Calu3 (cell line): ENCODE data around the gene LRIT1. TPM values are rescaled to one million over a fixed set of nuclear protein-coding genes. Genes with fewer than 3 reads are reported as not detected.

ENCODE experiments used
- Bru-seq: library from RNA; stranded (reverse); fragments of 400-500 nt; gene quantifications from one replicate; lab custom pipeline; 2021; lab: Mats Ljungman, UMichigan
- BruChase-seq, 2 experiments: library from RNA; stranded (reverse); fragments of 400-500 nt; gene quantifications; one replicate each; lab custom pipeline; 2021; lab: Mats Ljungman, UMichigan
- BruUV-seq: library from RNA; stranded (reverse); fragments of 400-500 nt; replicated peaks from 2 replicates; lab custom pipeline; 2021; lab: Mats Ljungman, UMichigan
- CTCF ChIA-PET: fragments of 300-600 bp; sonication (Branson Sonifier 250); formaldehyde crosslinking; loops from one replicate; lab custom pipeline; 2022; ENCODE audit warnings: antibody characterized with exemption; lab: Charles Lee
- DNase-seq: peaks from one replicate; pipeline ENCODE4 v3.0.0; 2022
- H3K27ac Mint-ChIP-seq: one replicate; pipeline ENCODE4 v1.8.0; 2022; ENCODE audit warnings: mixed read lengths; ENCODE audit not compliant: unreplicated experiment
- H3K27me3 Mint-ChIP-seq: one replicate; pipeline ENCODE4 v1.8.0; 2022; ENCODE audit warnings: mixed read lengths; ENCODE audit not compliant: unreplicated experiment
- H3K36me3 Mint-ChIP-seq: one replicate; pipeline ENCODE4 v1.8.0; 2022; ENCODE audit warnings: mild to moderate bottlenecking, moderate library complexity, mixed read lengths; ENCODE audit not compliant: insufficient read depth, unreplicated experiment
- H3K4me1 Mint-ChIP-seq: one replicate; pipeline ENCODE4 v1.8.0; 2022; ENCODE audit warnings: mild to moderate bottlenecking, low read depth, mixed read lengths; ENCODE audit not compliant: unreplicated experiment
- H3K4me3 Mint-ChIP-seq: one replicate; pipeline ENCODE4 v1.8.0; 2022; ENCODE audit warnings: mild to moderate bottlenecking, low read depth, moderate library complexity, mixed read lengths; ENCODE audit not compliant: unreplicated experiment
- H3K9me3 Mint-ChIP-seq: one replicate; pipeline ENCODE4 v1.8.0; 2022; ENCODE audit warnings: low read depth, mixed read lengths; ENCODE audit not compliant: unreplicated experiment
- intact Hi-C: fragments of 100-400 bp; cut with micrococcal nuclease; formaldehyde crosslinking; loops from one replicate; pipeline ENCODE4 v1.10.0; 2022; ENCODE audit not compliant: unreplicated experiment
- long read RNA-seq: library from polyadenylated mRNA; stranded (forward); transcript quantifications from one replicate; pipeline ENCODE4 v2.0.0, GENCODE V29; 2022
- total RNA-seq: library from RNA; stranded (reverse); gene quantifications from 2 replicates; pipeline ENCODE4 v1.2.3, GENCODE V29; 2022
- TF ChIP-seq, protein P1 (sequence below): fragments of 200-600 bp; IDR thresholded peaks from one replicate; pipeline ENCODE4 v1.8.0; 2022; ENCODE audit warnings: antibody characterized with exemption; ENCODE audit not compliant: unreplicated experiment

LRIT1 gene, protein sequence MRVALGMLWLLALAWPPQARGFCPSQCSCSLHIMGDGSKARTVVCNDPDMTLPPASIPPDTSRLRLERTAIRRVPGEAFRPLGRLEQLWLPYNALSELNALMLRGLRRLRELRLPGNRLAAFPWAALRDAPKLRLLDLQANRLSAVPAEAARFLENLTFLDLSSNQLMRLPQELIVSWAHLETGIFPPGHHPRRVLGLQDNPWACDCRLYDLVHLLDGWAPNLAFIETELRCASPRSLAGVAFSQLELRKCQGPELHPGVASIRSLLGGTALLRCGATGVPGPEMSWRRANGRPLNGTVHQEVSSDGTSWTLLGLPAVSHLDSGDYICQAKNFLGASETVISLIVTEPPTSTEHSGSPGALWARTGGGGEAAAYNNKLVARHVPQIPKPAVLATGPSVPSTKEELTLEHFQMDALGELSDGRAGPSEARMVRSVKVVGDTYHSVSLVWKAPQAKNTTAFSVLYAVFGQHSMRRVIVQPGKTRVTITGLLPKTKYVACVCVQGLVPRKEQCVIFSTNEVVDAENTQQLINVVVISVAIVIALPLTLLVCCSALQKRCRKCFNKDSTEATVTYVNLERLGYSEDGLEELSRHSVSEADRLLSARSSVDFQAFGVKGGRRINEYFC
- total RNA-seq (not detected in 2 replicates), Bru-seq, nascent RNA (not detected), BruChase-seq, experiment 1, labeled RNA remaining after a 6-hour chase (not detected), BruChase-seq, experiment 2, labeled RNA remaining after a 2-hour chase (not detected)
- long read RNA-seq: 0 reads

DNA sequence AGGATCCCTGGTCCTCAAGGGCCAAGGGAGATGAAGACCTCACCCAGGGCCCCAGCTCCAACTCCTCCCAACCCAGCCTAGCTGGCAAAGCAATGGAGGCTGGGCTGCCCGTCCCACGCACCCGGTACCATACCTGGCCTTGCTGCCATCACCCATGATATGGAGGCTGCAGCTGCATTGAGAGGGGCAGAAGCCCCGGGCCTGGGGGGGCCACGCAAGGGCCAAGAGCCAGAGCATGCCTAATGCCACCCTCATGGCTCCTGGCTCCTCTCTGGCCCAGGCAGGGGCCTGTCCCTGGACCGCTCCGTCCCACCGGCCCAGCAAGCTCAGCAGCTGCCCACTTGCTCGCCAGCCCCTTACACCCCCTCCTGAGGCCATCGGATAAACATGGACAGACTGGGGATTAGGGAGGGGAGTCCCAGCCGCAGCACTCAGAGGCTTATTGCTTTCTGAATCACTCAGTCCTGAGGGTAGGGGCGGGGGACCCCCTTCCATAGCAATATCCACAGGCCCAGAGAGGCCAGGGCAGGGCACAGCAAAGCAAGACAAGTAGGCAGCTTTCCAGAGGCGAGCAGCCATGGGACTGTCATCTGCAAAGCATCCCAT is at the start of gene LRIT1:
LRIT1 (minus strand) TSS at position 362 of the 606 bp plus-strand sequence; CDS start at position 255, 107 bp downstream.
- H3K27ac Mint-ChIP-seq: no peak within 1 kb of the TSS
- H3K27me3 Mint-ChIP-seq: peaks cover 65% of the 10 kb centered on the region
- BruUV-seq: no TSS peak
- DNase-seq: no peak
- CTCF ChIA-PET: no interaction called here
- intact Hi-C loops: no loop called here
- no peaks in the 10 kb centered on the region for H3K4me1 Mint-ChIP-seq
- H3K9me3 Mint-ChIP-seq: no peaks in the 10 kb centered on the region
- peaks cover 5% of the 10 kb centered on the region for H3K36me3 Mint-ChIP-seq
- TF ChIP-seq, protein P1, sequence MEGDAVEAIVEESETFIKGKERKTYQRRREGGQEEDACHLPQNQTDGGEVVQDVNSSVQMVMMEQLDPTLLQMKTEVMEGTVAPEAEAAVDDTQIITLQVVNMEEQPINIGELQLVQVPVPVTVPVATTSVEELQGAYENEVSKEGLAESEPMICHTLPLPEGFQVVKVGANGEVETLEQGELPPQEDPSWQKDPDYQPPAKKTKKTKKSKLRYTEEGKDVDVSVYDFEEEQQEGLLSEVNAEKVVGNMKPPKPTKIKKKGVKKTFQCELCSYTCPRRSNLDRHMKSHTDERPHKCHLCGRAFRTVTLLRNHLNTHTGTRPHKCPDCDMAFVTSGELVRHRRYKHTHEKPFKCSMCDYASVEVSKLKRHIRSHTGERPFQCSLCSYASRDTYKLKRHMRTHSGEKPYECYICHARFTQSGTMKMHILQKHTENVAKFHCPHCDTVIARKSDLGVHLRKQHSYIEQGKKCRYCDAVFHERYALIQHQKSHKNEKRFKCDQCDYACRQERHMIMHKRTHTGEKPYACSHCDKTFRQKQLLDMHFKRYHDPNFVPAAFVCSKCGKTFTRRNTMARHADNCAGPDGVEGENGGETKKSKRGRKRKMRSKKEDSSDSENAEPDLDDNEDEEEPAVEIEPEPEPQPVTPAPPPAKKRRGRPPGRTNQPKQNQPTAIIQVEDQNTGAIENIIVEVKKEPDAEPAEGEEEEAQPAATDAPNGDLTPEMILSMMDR: no peak
- H3K4me3 Mint-ChIP-seq: no peak within 1 kb of the TSS

DNA sequence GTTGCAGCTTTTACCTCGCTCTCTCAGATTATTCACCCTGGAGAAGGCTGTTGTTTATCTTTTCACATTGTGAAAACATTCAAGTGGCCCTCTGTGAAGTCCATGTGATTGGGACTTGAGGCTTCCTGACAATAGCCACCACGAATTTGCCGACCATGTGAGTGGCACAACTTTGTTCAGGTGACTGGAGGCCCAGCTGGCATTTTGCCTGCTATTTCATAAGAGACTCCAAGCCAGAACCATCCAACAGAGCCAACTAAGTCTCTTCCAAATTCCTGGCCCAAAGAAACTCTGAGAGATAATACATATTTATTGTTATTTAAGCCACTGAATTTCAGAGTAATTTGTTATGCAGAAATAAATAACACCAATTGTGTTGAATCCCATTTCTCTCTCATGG is 48.9 kb upstream of the LRIT1 start:
- no peak for DNase-seq
- Mint-ChIP-seq H3K9me3 (no peaks in the 10 kb centered on the region), H3K4me3 (no peak overlapping the region), H3K27me3 (peaks cover 33% of the 10 kb centered on the region), H3K27ac (no peak overlapping the region), H3K36me3 (no peaks in the 10 kb centered on the region), H3K4me1 (no peaks in the 10 kb centered on the region)
- intact Hi-C loops: no loop called here
- CTCF ChIA-PET: interaction anchor here (1.0 kb wide), 1 partner anchor 24 kb away, joined by 3 read pairs; no protein-coding TSS in a partner anchor
- BruUV-seq: no TSS peak
- TF ChIP-seq, protein P1: no peak

DNA sequence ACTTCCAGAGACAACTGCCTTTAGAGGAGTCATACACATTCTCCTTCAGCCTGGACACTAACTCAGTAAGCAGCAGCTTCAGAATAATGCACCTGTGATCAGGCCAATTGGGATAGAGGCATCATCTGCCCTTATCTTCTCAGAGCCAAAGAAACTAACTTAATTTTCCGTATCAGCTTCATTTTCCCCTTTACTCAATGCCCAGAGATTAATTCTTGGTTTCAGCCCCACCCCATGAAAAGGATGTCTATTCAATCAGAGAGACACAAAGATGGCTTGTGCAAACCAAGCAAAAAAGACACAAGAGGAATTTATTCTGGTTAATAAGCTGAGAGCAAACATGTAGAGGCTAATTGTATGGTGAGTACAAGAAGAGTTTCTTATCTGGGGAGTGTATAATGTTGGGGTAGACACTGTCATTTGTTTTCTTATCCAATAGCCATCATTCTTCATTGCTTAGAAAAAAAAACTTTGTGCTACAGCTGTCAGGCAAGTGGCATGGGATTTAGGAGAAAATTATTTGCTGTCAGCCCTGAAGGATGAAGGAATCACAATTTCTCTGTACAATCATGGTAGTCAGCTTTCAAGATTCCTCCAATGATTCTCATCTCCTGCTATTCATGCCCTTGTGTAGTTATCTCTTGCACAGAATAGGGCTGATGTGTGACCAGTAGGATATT is 48.3 kb upstream of the LRIT1 start:
- CTCF ChIA-PET: interaction anchor here (1.0 kb wide), 1 partner anchor 23 kb away, joined by 3 read pairs; no protein-coding TSS in a partner anchor
- Mint-ChIP-seq H3K27me3 (peaks cover 33% of the 10 kb centered on the region), H3K4me1 (no peaks in the 10 kb centered on the region), H3K4me3 (no peak overlapping the region), H3K36me3 (no peaks in the 10 kb centered on the region), H3K9me3 (no peaks in the 10 kb centered on the region), H3K27ac (no peak overlapping the region)
- no TSS peak for BruUV-seq
- no peak for DNase-seq
- intact Hi-C loops: no loop called here
- TF ChIP-seq, protein P1: no peak

DNA sequence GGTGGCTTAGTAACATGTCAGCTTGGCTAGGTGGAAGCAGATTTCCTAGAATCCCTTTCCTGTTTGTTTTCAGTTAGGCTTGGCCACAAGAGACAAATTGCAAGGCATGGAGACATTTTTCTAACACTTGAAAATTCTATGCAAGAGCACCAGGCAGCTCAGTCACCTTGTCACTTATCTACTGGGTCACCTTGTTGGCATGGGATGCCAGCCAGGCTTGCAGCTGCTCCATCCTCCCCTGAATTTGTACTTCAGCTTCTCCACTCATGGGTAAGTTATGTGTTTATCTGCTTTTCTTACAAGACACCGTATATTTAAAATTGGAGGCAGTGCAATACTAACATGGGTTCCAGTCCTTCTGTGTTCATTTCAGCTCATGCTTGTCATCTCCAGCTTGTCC is 46.8 kb upstream of the LRIT1 start:
- no TSS peak for BruUV-seq
- Mint-ChIP-seq H3K4me1 (no peaks in the 10 kb centered on the region), H3K36me3 (no peaks in the 10 kb centered on the region), H3K9me3 (no peaks in the 10 kb centered on the region), H3K27me3 (peaks cover 33% of the 10 kb centered on the region), H3K4me3 (no peak overlapping the region), H3K27ac (no peak overlapping the region)
- TF ChIP-seq, protein P1: no peak
- intact Hi-C loops: no loop called here
- DNase-seq: no peak
- CTCF ChIA-PET: no interaction called here
